SW 1271 (cell line): ENCODE measurements around the gene ARID5B.

Source experiments
- DNase-seq, 2 experiments: peaks; one replicate each; lab custom pipeline; 2025; lab: John Stamatoyannopoulos, UW

The ARID5B gene

GRCh38 chr10:62075912-62076311 lies 174.4 kb downstream of the ARID5B start:
- no peak for DNase-seq

GRCh38 chr10:62076891-62077290 lies 175.4 kb downstream of the ARID5B start:
- DNase-seq = no peak

GRCh38 chr10:62077330-62078015 lies 176.0 kb downstream of the ARID5B start:
- DNase-seq = no peak

- DNase-seq = no peak
Measured at GRCh38 chr10:62079885-62080559, 178.5 kb downstream of the ARID5B start.

GRCh38 chr10:62080905-62081304 lies 179.4 kb downstream of the ARID5B start:
- DNase-seq = no peak

GRCh38 chr10:62081341-62082270 lies 180.1 kb downstream of the ARID5B start:
- no peak for DNase-seq

GRCh38 chr10:62082271-62082656 lies 180.8 kb downstream of the ARID5B start:
- DNase-seq = no peak

GRCh38 chr10:62082729-62083411 lies 181.4 kb downstream of the ARID5B start:
- no peak for DNase-seq

- no peak for DNase-seq
Measured at GRCh38 chr10:62083412-62084267, 182.1 kb downstream of the ARID5B start.

- no peak for DNase-seq
Measured at GRCh38 chr10:62084451-62084850, 183.0 kb downstream of the ARID5B start.

GRCh38 chr10:62085404-62085803 lies 183.9 kb downstream of the ARID5B start:
- DNase-seq = no peak

- no peak for DNase-seq
Measured at GRCh38 chr10:62085821-62086220, 184.3 kb downstream of the ARID5B start.

GRCh38 chr10:62087329-62087728 lies 185.8 kb downstream of the ARID5B start:
- no peak for DNase-seq

GRCh38 chr10:62088786-62089185 lies 187.3 kb downstream of the ARID5B start:
- DNase-seq = no peak

- no peak for DNase-seq
Measured at GRCh38 chr10:62092301-62093030, 191.0 kb downstream of the ARID5B start.

- DNase-seq = peak in 1 of 2 experiments; percentile 43
Measured at GRCh38 chr10:62093863-62094291, 192.4 kb downstream of the ARID5B start.

GRCh38 chr10:62095181-62096122 lies 194.0 kb downstream of the ARID5B start:
- DNase-seq = no peak

- no peak for DNase-seq
Measured at GRCh38 chr10:62096256-62096933, 194.9 kb downstream of the ARID5B start.
